ENCODE results near the gene ZBTB16. TPM values are rescaled to one million over a fixed set of nuclear protein-coding genes. Genes with fewer than 3 reads are reported as not detected.

The ZBTB16 gene
- total and polyA plus RNA-seq, 2 of the 13 experiments (the other 11 are each of a cell fraction or from before 2014, with no cell fraction given): not detected

DNA sequence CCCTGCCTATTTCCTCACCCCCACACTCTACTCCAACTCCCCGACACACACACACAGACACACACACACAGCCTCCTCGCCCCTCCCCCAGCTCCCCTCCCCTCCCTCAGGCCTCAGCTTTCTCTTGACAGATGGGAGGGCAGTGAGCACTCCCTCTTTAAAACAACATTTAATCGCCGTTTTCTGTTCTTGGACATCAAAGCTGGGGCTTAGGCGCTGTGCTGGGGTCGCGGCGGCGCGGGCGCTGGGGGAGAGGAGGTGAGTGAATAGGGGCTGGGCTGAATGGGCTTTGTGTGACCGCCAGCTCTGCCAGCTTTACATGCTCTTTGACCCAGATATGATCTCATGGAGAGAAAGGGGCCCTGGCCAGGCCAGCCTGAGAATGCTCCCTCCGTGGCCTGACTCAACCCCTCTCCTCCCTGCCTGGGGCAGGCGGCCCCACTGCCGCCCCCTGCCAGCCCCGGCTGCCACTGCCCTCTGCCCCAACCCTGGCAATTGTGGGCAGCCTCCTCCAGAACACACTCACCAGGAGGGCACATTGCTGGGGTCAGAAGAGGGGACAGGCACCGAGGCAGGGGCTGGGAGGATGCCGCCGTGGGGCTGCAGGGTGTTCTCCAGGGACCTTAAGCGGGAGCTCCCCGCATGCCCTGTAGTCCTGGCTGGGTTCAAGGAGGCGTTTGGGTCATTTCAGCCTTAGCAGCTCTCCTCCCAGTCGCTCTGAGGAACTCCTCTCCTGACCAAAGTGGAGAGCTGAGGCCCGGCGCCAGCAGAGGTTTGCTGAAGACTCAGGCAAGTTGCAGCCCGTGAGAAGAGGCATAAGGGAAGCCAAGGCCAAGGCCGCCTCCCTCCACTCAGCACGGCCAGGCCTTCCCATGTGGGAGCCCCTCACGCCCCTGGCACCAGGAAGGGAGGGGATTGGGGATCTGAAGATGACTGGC lies 198.4 kb downstream of the ZBTB16 start (continued):
- TF ChIP-seq SALL1 (CRISPR knock-in tag; IDR thresholded peaks at IDR 0.05): peak; percentile 36; the same call in 1 of the 2 replicates
- no peak for TF ChIP-seq ZNF563 (CRISPR knock-in tag; IDR thresholded peaks at IDR 0.05)
- TF ChIP-seq HNRNPLL (IDR thresholded peaks at IDR 0.05; ENCODE audit: low read depth, low read length, poor library complexity, severe bottlenecking): peak; percentile 27
- TF ChIP-seq, protein P1, sequence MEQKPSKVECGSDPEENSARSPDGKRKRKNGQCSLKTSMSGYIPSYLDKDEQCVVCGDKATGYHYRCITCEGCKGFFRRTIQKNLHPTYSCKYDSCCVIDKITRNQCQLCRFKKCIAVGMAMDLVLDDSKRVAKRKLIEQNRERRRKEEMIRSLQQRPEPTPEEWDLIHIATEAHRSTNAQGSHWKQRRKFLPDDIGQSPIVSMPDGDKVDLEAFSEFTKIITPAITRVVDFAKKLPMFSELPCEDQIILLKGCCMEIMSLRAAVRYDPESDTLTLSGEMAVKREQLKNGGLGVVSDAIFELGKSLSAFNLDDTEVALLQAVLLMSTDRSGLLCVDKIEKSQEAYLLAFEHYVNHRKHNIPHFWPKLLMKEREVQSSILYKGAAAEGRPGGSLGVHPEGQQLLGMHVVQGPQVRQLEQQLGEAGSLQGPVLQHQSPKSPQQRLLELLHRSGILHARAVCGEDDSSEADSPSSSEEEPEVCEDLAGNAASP (CRISPR knock-in tag; IDR thresholded peaks at IDR 0.05; ENCODE audit: borderline replicate concordance): peak; percentile 54; the same call in 1 of the 2 replicates
- TF ChIP-seq ZSCAN9 (CRISPR knock-in tag; IDR thresholded peaks at IDR 0.05; ENCODE audit: borderline replicate concordance): no peak

DNA sequence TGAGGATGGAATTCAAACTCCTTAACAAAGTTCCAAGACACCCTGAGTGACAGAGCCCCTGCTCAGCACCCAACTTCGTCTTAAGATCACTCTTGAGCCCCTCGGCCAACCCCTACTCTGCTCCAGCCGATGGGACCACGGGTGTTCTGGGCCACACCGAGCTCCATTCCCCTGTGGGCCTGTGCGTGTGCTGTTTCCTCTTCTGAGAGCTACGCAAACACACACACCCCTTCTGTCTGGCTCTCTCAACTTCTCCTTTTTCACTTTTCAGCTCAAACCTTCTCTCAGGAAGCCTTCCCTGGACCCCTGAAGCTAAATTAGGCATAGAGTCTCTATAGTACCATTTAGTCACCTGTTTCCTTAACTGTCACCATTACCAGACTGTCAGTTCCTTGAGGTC lies 199.2 kb downstream of the ZBTB16 start:
- no peak overlapping the region for H3K4me2 ChIP-seq (ENCODE audit: low read depth, low read length)
- CTCF ChIA-PET (ENCODE audit: low intra/inter-chr PET ratio, low total read pairs): interaction anchor here (1.6 kb wide), 1 partner anchor 264 kb away, joined by 8 read pairs; no protein-coding TSS in a partner anchor
- FAIRE-seq: no peak

More for the DNA sequence above, 199.2 kb downstream of the ZBTB16 start:
- POLR2A ChIA-PET: no interaction called here
- WGBS (ENCODE audit: low lambda C conversion rate): 81% methylated on average over 6 of the region's 7 CpGs
- ATAC-seq: no peak
- Histone ChIP-seq H2AFZ (ENCODE audit: low read length) (no peak overlapping the region), H3K9ac (ENCODE audit: insufficient read depth, low read depth, low read length) (no peak overlapping the region), H3K36me3 (replicated peaks in 1 of 2; ENCODE audit: control insufficient read depth in 1 of 2, insufficient read depth in 2 of 2, low read length in 2 of 2) (no peaks in the 10 kb centered on the region), H3K79me2 (ENCODE audit: insufficient read depth, low read length) (no peaks in the 10 kb centered on the region), H4K20me1 (ENCODE audit: insufficient read depth, low read length) (no peaks in the 10 kb centered on the region), H3K9me3 (ENCODE audit: low read length) (no peaks in the 10 kb centered on the region), H3K27me3 (ENCODE audit: control insufficient read depth in 1 of 2, insufficient read depth in 2 of 2, low read length in 2 of 2) (peaks cover 4 to 27% of the 10 kb centered on the region in 2 experiments; a peak in 3 of 5 replicates), H3K4me3 (replicated peaks in 1 of 3; ENCODE audit: insufficient read depth in 1 of 3, low read depth in 2 of 3, low read length in 3 of 3) (no peak overlapping the region), H3K4me1 (ENCODE audit: insufficient read depth, low read length) (peaks cover 16% of the 10 kb centered on the region), H3K27ac (ENCODE audit: extremely low read length, insufficient read depth, low read length) (no peak overlapping the region)
- TF ChIP-seq SIN3A (IDR thresholded peaks at IDR 0.05; ENCODE audit: borderline replicate concordance, low read depth, low read length): no peak
- no peak for TF ChIP-seq DNMT1 (CRISPR knock-in tag; IDR thresholded peaks at IDR 0.05)
- TF ChIP-seq, protein P2, sequence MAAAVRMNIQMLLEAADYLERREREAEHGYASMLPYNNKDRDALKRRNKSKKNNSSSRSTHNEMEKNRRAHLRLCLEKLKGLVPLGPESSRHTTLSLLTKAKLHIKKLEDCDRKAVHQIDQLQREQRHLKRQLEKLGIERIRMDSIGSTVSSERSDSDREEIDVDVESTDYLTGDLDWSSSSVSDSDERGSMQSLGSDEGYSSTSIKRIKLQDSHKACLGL (CRISPR knock-in tag; IDR thresholded peaks at IDR 0.05): no peak
- in situ Hi-C loops (cut with HindIII; ENCODE audit: extremely low pct_ligation_motif_present, low pct_unique_long_range_greater_than_20kb) (loop anchor here (25.0 kb wide), 1 partner anchor 446 kb away; no protein-coding TSS in a partner anchor), intact Hi-C loops (cut with micrococcal nuclease; ENCODE audit: unreplicated experiment) (no loop called here)
- DNase-seq (ENCODE audit: low spot score): no peak
- no TSS peak for BruUV-seq (replicated peaks)

All from HepG2 (cell line).